NAMALWA (cell line): ENCODE results near the gene EID3.
"Not testable (repeated sequence)": the region's sequence is repeated elsewhere in the genome, so short reads cannot be mapped to it uniquely, and the experiment has no call there.

Experiments
- DNase-seq: peaks from one replicate; pipeline ENCODE4 v3.0.0-alpha.2; 2015; ENCODE audit warnings: low spot score

Gene EID3

DNA sequence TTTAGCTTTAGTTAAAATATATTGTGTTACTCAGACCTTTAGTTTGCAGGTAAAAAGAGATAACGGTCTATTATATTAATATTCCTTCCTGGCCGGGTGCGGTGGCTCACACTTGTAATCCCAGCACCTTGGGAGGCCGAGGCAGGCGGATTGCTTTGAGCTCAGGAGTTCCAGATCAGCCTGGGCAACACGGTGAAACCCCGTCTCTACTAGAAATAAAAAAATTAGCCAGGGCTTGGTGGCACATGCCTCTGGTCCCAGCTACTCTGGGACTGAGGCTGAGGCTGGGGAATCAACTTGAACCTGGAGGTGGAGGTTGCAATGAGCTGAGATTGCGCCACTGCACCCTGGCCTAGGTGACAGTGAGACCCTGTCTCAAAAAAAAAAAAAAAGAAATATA is 13.2 kb upstream of the EID3 start:
- no peak for DNase-seq

DNA sequence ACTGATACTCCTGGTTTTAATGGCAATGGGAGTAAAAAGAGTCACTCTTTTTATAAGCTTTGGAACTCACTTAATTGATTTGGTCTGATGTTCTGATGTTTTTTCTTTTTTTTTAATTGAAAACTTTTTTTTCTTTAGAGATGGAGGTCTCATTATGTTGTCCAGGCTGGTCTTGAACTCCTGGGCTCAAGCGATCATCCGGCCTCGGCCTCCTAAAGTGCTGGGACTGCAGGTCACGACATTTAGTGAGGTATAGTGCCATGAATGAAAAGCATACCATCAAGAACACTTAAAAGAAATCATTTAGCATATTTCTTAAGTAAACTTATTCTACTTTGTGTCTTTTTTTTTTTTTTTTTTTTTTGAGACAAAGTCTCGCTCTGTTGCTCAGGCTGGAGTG is 12.7 kb upstream of the EID3 start:
- no peak for DNase-seq

DNA sequence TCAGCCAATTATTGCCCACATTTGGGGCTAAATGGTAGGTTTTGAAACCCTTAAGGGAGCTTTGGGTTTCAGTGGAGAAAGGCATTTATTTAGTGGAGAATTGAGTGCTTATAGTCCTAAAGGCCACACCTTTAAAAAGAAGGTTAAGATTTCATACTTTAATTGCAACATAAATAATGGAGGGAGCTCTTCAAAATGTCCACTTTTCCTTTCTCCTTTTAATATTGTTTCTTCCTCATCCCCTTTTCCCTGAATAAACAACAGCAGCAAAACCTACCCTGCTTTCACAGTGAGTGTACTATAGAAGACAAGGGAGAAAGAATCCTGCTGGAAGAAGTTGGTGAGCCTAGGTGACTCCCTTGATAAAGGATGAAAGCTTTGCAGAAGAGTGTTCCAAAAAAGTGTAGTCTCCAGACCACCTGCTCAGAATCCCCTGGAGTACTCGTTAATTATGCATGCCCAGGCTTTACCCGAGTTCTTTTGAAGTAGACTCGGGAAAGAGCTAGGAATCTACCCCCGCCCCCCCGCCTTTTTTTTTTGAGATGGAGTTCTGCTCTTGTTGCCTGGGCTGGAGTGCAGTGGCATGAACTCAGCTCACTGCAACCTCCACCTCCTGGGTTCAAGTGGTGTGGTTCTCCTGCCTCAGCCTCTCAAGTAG is 11.5 kb upstream of the EID3 start:
- DNase-seq = no peak

DNA sequence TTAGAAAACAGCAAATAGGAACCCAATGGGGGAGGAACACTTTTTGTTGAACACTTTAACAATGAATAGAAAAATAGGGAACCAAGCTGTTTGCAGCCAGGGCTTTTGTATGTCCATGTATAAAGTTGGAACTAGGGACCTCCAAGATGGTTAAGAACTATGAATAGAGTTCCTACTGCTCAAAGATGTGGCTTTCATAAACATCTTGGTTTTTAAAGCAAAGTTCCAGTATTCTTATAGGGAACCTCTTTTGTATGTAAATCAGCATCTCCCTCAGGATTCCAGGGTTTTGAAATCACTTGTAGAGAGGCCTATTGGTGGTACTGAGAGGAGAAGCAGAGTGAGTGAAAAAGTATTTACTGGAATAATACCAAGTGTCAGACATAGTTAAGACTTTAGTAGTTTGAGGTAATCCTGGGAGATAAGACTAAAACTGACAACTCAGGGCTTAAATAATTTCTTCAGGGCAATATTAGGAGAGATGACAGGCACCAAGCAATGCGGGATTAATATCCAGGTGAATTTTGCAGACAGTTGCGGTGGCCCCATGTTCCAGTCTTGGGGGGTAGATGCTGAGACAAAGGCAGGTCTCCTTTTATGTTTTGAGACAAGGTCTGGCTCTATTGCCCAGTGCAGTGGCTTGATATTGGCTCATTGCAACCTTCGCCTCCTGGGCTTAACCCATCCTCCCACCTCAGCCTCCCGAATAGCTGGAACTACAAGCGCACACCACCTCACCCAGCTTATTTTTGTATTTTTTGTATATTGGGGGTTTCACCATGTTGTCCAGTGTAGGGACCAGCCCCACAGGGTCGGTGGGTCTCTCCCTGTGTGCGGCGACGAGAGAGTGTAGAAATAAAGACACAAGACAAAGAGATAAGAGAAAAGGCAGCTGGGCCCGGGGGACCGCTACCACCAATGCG is 10.4 kb upstream of the EID3 start:
- no peak for DNase-seq

DNA sequence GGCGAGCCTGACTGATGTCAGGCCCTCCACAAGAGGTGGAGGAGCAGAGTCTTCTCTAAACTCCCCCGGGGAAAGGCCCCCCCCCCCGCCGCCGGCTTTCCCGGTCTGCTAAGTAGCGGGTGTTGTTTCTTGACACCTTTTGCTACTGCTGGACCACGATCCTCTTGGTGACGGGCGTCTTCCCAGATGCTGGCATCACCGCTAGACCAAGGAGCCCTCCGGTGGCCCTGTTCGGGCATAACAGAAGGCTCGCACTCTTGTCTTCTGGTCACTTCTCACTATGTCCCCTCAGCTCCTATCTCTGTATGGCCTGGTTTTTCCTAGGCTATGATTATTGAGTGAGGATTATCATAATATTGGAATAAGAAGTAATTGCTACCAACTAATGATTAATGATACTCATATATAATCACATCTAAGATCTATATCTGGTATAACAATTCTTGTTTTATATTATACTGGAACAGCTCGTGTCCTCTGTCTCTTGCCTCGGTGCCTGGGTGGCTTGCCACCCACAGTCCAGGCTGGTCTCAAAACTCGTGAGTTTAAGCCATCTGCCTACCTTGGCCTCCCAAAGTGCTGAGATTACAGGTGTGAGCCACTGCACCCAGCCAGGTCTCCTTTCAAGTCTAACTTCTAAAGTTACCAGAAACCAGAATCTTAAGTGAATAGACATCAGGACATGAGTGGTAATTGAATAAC is 9.2 kb upstream of the EID3 start:
- DNase-seq = not testable (repeated sequence)

DNA sequence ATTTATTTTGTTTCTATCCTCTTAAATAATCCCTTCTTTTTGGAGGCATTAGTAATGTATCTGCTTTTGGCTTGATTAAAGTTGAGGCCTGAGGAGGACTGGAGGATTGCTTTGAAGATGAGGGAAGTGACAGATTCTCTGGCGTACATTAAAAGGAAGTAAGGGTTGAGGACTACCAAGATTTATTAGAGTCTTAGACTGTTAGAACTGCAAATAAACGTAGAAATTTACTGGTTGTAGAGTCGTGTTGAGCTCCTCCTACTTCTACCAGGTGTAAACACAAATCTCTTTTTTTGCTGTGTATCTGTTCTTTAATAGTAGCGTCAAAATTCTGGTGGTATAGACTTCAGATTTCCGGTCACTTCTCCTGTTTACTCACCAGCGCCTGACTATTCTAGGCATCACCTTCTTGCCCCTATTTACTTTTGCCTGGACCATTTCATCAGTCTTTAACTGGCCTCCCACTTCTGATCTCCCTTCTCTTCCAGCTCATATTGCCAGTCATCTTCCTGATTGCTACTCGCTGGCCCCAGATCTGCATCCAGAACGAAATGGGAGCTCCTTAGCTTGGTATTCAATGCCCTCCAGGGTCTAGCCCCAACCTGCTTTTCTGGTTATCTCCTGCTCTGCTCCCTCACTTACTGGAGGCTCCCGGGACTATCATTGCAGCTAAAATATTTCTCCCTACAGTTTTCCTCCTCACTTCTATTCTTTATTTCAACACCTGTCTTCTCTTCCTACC is 8.4 kb upstream of the EID3 start:
- DNase-seq = no peak

DNA sequence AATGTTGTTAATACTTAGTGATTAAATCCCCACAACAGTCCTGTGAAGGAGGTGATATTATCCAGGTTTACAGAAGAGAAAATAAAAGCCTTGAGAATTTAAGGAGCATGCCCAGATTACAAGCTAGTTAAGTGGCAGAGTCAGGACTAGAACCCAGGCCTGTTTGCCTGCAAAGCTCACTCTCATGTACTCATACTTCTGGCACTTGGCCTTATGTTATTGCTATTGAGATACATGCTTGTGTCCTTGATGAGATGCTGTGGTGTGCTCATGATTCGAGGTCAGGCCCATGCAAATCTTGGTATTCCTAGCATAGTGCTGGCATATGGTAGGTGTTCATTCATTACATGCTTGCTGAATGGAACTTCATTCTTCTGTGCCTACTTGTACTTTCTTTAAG is 7.6 kb upstream of the EID3 start:
- no peak for DNase-seq

DNA sequence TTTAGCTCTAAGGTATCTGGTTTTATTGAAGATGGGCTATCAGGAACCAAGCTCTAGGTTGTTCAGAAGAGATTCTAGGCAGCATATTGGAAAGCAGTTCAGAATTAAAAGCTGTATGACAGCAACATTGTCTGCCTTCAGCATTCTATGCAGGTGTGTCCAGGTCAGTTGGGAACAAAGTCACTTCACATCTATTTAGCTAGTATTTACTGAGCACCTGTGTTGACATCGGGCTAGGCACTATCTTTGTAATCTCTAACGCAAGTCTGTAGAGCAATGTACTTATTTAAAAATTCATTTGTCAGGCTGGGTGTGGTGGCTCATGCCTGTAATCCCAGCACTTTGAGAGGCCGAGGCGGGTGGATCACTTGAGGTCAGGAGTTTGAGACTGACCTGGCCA is 6.8 kb upstream of the EID3 start:
- no peak for DNase-seq

DNA sequence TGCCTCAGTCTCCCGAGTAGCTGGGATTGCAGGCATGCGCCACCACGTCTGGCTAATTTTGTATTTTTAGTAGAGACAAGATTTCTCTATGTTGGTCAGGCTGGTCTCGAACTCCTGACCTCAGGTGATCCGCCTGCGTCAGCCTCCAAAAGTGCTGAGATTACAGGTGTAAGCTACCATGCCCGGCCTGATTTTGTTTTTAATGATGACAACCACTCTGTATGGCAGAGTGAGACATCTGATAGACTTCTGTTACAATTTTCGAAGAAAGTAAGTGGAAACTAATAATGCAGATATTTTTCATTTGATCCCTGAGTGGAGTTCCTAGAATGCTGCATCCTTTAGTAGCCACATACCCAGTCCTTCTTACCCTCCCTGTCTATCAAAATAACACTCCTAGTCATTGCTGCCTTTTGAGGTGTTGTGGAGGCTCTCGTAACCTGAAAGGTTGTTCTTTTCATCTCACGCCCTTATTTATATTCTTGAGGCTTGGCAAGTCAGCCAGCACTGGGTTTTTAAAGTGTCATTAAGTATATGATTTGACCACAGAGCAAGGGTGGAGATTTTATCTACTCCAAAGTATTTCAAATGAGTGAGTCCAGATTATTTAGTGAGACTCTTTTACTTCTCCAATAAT is 5.9 kb upstream of the EID3 start:
- no peak for DNase-seq

DNA sequence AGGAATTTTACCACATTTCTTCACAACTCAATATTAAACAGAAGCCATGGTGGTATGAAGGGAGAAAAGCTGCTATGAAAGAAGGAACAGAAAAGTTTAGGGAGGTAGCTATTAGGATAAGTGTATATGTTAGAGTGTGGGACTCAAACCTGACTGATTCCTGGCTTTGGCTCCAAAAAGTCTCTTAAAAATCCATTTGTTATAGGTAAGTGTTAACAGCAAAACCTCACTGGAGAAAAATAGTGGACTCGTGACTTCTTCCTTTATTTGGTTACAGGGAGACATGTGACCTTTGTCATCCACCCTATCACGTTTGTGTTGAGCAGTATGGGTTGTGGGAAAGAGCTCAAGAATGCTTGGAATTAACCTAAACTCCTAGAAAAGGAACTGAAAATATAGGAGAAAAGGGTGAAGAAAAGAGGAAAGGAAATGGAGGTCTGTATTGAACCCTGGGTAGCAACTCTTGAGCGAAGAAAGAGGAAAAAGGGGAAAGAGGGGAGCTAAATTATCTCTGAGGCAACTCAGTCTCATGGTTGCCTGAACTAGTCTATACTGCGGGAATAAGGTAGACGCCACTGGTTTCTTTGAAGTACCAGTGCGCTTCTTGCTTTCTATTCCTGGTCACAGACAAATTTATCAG is 3.6 kb upstream of the EID3 start:
- no peak for DNase-seq

DNA sequence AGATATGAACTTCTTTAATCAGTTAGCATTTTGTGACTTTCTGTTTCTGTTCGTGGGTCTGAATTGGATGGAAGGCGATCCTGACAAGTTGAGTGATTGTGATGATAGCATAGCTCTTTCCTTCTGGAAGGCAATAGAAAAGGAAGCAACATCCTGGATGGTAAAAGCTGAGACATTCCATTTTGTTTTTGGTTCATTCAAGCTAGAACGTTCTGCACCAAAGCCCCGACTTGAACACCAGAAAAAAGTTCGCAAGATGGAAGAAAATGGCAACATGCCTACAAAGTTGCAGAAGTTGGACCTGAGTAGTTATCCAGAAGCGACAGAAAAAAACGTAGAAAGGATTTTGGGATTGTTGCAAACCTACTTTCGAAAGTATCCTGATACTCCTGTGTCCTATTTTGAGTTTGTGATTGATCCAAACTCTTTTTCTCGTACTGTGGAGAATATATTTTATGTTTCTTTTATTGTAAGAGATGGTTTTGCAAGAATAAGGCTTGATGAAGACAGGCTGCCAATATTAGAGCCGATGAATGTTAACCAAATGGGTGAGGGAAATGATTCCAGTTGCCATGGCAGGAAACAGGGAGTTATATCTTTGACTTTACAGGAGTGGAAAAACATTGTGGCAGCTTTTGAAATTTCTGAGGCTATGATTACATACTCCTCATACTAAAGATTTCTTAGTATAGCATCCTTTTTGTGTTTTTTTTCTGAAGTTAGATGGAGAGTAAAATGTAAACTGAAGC is 896 bp downstream of the EID3 start:
- DNase-seq = no peak

DNA sequence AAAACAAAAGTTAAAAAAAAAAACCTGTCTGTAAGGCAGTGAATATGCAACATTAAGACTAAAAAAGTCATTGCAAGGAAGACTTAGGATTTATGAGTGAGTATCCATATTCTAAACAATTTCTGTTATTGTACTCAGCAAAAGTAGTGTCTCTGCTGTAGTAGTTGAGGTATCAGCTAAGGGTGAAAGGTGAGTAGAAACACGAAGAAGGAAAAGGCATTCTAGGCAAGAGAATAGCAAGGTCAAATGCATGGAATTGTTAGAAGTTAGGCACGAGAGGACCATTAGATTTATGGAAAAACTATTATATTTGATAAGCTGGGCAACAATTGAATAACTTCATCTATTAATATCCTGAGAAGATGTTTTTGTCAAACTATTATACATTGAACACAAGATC is 1.8 kb downstream of the EID3 start:
- no peak for DNase-seq

DNA sequence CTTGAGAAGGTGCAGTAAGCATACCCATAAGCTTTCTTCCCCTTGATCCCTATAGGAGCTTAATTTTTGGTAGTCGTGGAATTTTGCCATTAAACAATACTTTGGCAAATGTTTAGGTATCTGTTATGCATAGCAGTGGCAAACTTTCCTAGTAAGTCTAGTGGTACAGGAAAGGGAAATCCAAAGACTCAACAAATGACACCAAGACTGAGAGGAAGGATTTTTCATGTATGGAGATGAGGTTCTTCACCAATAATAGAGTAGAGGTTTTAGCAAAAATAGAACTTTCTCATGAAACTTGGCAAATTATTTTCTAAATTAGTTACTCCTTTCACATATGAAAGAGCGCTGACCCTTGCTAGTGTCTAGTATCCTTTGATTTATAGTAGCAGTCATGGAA is 2.8 kb downstream of the EID3 start:
- no peak for DNase-seq

DNA sequence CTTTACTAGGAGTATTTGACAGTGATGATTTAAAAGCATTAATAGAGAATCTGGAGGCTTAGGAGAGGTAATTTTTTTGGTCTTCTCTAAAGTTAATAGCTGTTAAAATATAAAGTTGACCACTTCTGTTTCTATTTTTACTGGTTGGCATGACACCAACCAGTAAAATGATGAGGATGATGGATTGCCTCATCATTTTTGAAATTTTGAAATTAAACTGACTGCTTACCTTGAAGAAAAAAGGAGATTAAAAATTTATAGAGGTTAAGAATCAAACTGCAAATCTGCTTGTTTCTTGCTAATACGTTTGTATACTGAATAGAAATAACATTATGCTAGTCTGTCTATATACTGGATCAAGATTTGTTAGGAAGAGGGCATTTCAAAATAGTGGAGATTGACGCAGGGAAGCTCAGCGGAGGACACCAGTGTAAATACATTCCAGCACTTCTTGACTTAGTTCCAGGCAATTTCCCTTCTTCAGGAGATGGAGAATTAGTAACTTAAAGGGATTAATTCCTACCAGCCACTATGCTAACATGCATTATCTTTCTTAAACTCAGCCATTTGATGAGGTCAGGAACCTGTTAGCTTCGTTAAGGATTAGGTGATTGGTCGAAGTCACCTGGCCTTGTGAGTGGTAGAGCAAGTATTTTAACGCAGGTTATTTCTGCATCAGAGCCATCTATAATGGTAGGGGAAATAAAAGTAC is 3.6 kb downstream of the EID3 start:
- no peak for DNase-seq

DNA sequence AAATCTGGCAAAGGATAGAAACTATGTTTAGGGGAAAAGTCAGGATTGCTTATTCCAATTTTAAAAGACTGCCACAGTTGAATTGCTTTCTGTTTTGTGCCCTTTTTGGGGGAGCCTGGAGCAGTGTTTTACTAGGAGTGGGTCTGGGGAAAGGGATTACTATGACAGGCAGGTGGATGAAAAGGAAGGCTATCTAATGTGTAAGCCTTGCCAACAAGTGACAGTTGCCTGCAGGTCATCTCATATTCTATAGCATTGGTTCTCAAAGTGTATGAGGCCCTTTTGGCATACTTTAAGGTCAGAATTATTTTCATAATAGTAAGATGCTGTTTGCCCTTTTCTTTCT is 4.1 kb downstream of the EID3 start:
- no peak for DNase-seq

DNA sequence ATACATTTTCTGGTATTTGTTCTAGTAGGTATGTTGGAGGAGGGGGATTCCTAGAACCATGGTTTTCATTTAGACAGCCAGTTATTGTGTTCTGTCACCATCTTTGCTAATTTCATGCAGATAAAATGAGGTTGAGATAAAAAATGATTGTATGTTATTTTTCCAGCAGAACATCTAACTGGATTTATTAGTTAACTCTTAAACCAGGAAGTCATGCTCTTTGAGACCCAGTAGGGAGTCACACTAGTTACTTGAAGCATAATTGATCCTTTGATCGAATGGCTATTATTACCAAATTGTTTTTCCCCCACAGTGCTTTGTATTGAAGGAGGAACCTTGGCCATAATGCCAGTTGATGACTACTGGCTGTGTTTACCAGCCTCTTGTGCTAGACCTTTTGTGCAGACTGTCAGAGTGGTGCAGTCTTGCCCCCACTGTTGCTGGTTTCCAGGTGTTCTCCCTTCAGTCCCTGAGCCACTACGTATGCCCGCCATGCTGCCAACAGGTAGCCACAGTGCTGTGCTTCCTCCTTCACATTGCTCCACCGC is 6.0 kb downstream of the EID3 start:
- DNase-seq = no peak

DNA sequence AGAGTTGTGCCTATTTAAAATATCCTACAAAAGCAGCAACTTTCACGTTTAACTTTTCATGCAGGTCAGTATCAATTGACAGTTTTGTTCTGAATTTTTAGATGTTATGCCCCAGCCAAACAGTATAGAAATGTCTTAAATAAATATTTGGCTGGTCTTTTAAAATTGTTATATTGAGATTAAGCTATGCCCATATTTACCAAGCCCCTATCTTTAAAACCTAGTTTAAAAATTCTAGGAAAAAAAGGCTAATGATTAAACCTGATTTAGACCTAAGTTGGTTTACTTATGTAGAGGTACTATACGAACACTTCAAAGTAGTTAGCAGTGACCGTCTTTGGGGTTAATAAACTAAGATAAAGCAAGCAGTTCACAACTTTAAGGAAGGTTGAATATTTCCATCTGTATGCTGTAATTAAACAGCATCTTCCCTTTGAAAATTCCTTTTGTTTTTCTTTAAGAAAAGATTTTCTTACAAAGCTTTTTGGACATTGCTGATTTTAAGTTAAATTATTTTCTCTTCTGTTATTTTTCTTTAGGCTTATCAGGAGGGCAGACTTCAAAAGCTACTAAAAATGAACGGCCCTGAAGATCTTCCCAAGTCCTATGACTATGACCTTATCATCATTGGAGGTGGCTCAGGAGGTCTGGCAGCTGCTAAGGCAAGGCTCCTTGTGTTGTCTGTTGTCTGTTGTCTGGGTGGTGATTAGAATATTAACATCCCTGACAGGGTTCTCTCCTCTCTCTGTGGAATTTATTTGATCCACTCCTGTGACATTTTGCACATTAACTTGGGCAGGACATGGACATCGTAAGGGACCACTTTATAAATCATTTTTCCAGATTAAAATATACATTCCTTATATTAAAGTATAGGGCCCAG is 7.5 kb downstream of the EID3 start:
- DNase-seq = no peak

DNA sequence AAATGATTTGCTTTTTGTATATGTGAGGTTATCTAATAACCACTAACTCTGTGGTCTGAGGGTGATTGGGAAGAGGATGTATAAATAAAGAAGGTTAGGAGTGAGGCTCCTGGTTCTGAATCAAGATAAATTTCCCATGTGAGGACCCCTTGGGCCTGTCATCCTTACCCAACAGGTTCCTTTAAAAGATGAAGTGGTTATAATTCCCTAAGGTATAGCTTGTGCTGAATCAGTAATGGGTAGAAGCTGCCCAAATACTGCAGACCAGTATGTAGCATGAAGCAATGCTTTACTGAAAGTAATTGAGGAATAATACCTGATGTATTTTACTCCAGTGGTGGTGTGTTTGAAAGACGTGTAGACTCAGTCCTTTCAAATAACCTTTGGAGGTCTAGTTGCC is 8.7 kb downstream of the EID3 start:
- DNase-seq = no peak

DNA sequence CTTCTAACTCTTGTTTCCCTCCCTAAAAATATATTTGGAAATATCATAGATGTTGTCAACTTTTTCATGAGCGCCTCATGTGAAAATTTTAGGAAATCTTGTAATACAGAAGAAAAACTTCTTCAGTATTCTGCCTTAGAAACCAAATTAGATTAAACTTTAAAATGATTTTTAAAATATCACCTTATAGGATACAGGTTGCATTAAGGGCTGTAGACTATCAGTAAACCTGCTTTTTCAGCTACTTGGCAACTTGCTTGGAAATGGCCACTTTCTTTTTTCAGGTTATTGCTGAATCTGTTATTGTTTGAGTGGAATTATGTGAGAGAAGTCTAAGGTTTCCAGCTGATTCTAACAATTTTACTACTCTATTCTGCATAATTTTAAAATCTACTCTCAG is 9.1 kb downstream of the EID3 start:
- no peak for DNase-seq
